ENCODE results near the gene LPP.

DNA sequence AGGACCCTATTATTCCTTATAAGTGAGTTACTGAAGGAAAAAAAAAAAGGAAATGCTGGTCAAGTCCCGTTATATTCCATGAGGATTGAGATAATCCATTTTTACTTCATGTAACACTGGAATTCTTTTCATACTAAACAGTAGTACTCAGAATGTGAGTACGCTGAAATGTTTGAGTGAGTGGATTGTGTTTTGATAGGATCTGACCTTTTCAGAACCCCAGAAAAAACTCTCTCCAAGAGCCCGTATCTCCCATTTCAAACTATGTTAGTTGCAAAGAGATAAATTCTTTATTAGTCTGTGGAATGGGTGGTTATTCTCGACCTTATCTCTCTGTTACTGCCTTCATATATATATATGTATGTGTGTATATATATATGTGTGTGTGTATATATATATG is 2.5 kb upstream of the LPP start:
- TF ChIP-seq, protein P1, sequence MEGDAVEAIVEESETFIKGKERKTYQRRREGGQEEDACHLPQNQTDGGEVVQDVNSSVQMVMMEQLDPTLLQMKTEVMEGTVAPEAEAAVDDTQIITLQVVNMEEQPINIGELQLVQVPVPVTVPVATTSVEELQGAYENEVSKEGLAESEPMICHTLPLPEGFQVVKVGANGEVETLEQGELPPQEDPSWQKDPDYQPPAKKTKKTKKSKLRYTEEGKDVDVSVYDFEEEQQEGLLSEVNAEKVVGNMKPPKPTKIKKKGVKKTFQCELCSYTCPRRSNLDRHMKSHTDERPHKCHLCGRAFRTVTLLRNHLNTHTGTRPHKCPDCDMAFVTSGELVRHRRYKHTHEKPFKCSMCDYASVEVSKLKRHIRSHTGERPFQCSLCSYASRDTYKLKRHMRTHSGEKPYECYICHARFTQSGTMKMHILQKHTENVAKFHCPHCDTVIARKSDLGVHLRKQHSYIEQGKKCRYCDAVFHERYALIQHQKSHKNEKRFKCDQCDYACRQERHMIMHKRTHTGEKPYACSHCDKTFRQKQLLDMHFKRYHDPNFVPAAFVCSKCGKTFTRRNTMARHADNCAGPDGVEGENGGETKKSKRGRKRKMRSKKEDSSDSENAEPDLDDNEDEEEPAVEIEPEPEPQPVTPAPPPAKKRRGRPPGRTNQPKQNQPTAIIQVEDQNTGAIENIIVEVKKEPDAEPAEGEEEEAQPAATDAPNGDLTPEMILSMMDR (IDR thresholded peaks at IDR 0.05; ENCODE audit: low read depth, low read length, poor library complexity, severe bottlenecking), result no peak
- TF ChIP-seq EZH2phosphoT487 (IDR thresholded peaks at IDR 0.05; ENCODE audit: borderline replicate concordance, low read length), result no peak
